BJ (cell line): ENCODE results near the gene TMEM127. TPM values are rescaled to one million over a fixed set of nuclear protein-coding genes. Genes with fewer than 3 reads are reported as not detected.
A peak's percentile ranks its signal among the peaks of the same experiment; 100 is the strongest.

Experiments used
- CTCF ChIA-PET: fragments of 350-600 bp; formaldehyde crosslinking; extraction: SDS; loops from one replicate; lab custom pipeline; 2021; ENCODE audit warnings: antibody characterized with exemption, inconsistent platforms; lab: Yijun Ruan, JAX
- POLR2A ChIA-PET: fragments of 300-600 bp; sonication (Branson Sonifier 250); formaldehyde crosslinking; extraction: SDS; loops from one replicate; lab custom pipeline; 2021; ENCODE audit warnings: antibody characterized with exemption; lab: Charles Lee
- DNase-seq: peaks from one replicate; pipeline ENCODE4 v3.0.0-alpha.2; 2011; ENCODE audit warnings: low read depth
- H3K27me3 ChIP-seq: 2 replicates; pipeline ENCODE4 v1.6.0; 2011; ENCODE audit warnings: low read length; ENCODE audit not compliant: control insufficient read depth, insufficient read depth
- H3K36me3 ChIP-seq: 2 replicates; pipeline ENCODE4 v1.5.1; 2011; ENCODE audit warnings: low read length; ENCODE audit not compliant: control insufficient read depth, insufficient read depth
- H3K4me3 ChIP-seq: 2 replicates; pipeline ENCODE4 v1.5.1; 2011; ENCODE audit warnings: low read depth, mild to moderate bottlenecking, control low read depth, low read length
- CTCF ChIP-seq: IDR thresholded peaks from 2 replicates; pipeline ENCODE4 v1.5.1; 2011; ENCODE audit warnings: low read depth, mild to moderate bottlenecking, control low read depth, inconsistent platforms, low read length, moderate library complexity; ENCODE audit not compliant: insufficient read depth
- polyA plus RNA-seq: library from polyadenylated mRNA; depleted of rRNA; stranded (reverse); fragments of >200 nt; gene quantifications from 2 replicates; pipeline ENCODE4 v1.2.3, GENCODE V29; 2011

Gene TMEM127
- polyA plus RNA-seq, 1 experiment: 115 TPM

DNA sequence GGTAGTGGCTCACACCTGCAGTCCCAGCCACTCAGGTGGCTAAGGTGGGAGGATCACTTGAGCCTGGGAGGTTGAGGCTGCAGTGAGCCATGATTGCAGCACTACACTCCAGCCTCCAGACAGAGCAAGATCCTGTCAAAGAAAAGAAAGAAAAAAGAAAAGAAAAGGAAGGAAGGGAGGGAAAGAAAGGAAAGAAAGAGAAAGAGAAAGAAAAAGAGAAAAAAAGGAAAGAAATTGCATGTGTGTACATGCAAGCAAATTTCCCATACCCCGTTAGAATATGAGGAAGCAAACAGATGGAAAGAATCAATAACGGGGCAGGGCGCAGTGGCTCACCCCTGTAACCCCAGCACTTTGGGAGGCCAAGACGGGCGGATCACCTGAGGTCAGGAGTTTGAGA lies 17.9 kb downstream of the TMEM127 start:
- DNase-seq: no peak
- ChIA-PET POLR2A (no interaction called here), CTCF (interaction anchor here (0.6 kb wide), 1 partner anchor 284 kb away, joined by 3 read pairs; no protein-coding TSS in a partner anchor)
- no peak for TF ChIP-seq CTCF
- Histone ChIP-seq H3K27me3 (no peaks in the 10 kb centered on the region), H3K36me3 (peaks cover 3% of the 10 kb centered on the region; the same call in 1 of the 2 replicates), H3K4me3 (no peak overlapping the region)

- ChIA-PET CTCF (interaction anchor here (1.4 kb wide), 1 partner anchor 13 kb away, joined by 4 read pairs; no protein-coding TSS in a partner anchor), POLR2A (no interaction called here)
- Histone ChIP-seq H3K27me3 (no peaks in the 10 kb centered on the region), H3K4me3 (no peak overlapping the region), H3K36me3 (no peaks in the 10 kb centered on the region)
- no peak for TF ChIP-seq CTCF
- DNase-seq: no peak
Measured at GRCh38 chr2:96247009-96247408, 18.8 kb downstream of the TMEM127 start.

DNA sequence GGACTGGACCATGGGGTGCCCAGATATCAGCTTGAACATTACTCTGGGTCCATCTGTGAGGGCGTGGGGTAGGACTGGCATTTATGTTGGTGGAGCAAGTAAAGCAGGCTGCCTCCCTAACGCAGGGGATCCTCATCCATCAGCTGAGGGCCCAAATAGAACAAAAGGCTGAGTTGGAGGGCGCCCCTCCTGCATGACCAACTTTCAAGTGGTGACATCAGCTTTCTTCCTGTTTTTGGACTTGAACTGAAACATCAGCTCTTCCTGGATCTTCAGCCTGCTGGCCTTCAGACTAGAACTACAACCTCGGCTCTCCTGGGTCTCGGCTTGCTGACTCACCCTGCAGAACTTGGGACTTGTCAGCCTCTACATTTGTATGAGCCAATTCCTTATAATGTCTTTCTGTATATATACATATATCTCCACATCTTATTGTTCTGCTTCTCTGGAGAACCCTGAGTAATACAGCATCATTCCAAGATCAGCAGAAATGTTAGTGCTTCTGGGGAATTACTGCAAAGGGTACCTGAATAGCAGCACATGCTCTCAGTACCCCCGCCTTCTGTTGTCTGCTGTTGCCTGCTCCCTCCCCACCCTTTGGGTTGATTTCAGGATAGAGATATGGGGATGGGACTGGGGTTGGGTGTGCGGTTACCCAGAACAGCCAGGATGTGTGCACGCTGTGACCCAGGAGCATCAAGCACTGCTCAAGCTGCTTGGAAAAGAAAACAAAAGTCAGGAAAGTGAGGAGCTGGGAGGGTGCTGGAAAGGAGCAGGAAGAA lies 20.0 kb downstream of the TMEM127 start:
- ChIA-PET CTCF (interaction anchor here (1.4 kb wide), 2 partner anchors 10 to 14 kb away, joined by 3 to 4 read pairs; no protein-coding TSS in a partner anchor), POLR2A (no interaction called here)
- TF ChIP-seq CTCF: no peak
- peaks cover under 1% of the 10 kb centered on the region; the same call in 1 of the 2 replicates for H3K36me3 ChIP-seq
- H3K4me3 ChIP-seq: no peak overlapping the region
- no peak for DNase-seq
- H3K27me3 ChIP-seq: no peaks in the 10 kb centered on the region

GRCh38 chr2:96243843-96244242 lies 22.0 kb downstream of the TMEM127 start:
- peaks cover 2% of the 10 kb centered on the region; the same call in 1 of the 2 replicates for H3K36me3 ChIP-seq
- CTCF ChIA-PET: no interaction called here
- no peak for TF ChIP-seq CTCF
- no peaks in the 10 kb centered on the region for H3K27me3 ChIP-seq
- no peak for DNase-seq
- POLR2A ChIA-PET: no interaction called here
- no peak overlapping the region for H3K4me3 ChIP-seq

DNA sequence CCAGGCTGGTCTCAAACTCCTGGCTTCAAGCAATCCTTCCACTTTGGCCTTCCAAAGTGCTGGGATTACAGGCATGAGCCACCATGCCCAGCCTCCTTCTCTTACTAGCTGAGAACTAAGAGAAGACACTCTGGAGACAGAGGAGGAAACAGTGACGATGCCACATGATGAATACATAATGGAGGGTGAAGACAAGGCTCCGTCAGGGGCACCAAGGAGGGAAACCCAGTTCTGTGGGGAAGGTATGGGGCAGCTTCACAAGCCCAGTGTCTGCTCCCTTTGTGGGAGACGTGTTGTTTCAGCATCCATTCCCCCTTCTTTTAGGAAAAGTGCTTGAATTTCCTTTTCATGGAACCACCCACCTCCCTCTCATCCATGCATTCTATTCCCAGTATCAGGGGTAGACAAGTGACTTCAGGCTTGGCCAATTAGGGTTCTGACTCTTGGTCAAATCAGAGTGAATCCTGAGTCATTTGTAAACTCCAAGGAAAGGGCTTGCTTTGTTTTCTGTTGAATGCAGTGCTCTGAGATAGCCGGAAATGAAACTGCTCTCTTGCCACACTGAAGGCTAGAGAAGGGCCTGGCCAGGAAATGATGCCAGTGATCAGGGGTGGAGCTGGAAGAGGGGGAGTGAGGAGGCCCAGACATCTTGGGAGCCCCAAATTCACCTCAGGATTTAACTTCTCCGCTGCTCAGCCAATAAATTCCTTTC lies 23.7 kb downstream of the TMEM127 start:
- no peak for TF ChIP-seq CTCF
- Histone ChIP-seq H3K36me3 (peaks cover 2% of the 10 kb centered on the region; the same call in 1 of the 2 replicates), H3K27me3 (no peaks in the 10 kb centered on the region), H3K4me3 (no peak overlapping the region)
- CTCF ChIA-PET: no interaction called here
- peak; percentile 76 for DNase-seq
- POLR2A ChIA-PET: interaction anchor here (0.7 kb wide), 1 partner anchor 12 kb away, joined by 3 read pairs; no protein-coding TSS in a partner anchor
